Gastroesophageal sphincter (tissue), 3 donors: ENCODE measurements around the gene RNF123.

Experiments
- POLR2A ChIP-seq, 2 donors: fragments of 450-650 bp; IDR thresholded peaks; one replicate each; pipeline ENCODE4 v1.6.1; 2017; ENCODE audit warnings: antibody characterized with exemption in 2 of 2, mild to moderate bottlenecking in 2 of 2, moderate library complexity in 1 of 2
- POLR2AphosphoS5 ChIP-seq: sonication (generic); formaldehyde crosslinking; IDR thresholded peaks from one replicate; pipeline ENCODE4 v1.6.1; 2017; ENCODE audit warnings: antibody characterized with exemption
- TF ChIP-seq, protein P1 (sequence below), 4 experiments: fragments of 200-600 bp in 2 of 4; fragments of 450-650 bp in 2 of 4; sonication (generic) in 1 of 4; IDR thresholded peaks; one replicate each; pipeline ENCODE4 v1.5.1; 2017 to 2019; ENCODE audit warnings: antibody characterized with exemption in 4 of 4, mild to moderate bottlenecking in 2 of 4, moderate library complexity in 2 of 4

DNA sequence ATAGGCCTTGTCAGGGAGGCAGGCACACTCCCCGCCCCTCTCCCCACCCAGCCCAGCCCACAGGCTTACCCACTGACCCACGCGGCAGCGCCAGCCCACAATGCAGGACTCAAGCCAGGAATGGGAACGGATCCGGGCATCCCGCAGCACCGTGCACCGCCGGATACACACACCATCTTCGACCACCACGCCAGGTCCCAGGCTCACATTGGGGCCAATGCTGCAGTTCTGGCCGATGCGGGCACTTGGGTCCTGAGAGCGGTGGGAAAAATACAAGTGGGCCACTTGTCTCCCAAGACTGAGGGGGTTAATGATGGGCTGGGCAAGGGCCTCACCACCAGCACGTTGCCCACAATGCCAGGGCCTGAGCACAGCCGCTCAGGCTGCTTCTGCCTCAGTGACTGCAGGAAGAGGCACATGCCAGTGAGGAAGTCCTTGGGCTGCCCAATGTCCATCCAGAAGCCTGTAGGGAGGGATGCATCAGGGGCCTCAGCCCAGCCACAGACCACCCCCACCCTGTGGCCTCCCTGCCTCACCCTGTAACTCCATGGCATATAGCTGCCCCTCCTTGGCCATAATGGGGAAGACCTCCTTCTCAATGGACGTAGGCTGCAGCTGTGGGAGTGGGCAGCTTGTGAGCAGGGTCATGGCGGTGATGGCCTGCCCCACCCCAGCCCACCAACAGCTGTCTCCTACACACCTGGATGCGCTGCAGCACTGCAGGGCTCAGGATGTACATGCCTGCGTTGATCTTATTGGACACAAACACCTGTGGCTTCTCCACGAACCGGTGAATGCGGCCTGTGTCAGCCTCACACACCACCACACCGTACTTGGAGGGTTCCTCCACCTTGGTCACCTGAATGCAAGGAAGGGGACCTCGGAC lies 32.8 kb downstream of the RNF123 start:
- TF ChIP-seq, protein P1, sequence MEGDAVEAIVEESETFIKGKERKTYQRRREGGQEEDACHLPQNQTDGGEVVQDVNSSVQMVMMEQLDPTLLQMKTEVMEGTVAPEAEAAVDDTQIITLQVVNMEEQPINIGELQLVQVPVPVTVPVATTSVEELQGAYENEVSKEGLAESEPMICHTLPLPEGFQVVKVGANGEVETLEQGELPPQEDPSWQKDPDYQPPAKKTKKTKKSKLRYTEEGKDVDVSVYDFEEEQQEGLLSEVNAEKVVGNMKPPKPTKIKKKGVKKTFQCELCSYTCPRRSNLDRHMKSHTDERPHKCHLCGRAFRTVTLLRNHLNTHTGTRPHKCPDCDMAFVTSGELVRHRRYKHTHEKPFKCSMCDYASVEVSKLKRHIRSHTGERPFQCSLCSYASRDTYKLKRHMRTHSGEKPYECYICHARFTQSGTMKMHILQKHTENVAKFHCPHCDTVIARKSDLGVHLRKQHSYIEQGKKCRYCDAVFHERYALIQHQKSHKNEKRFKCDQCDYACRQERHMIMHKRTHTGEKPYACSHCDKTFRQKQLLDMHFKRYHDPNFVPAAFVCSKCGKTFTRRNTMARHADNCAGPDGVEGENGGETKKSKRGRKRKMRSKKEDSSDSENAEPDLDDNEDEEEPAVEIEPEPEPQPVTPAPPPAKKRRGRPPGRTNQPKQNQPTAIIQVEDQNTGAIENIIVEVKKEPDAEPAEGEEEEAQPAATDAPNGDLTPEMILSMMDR (IDR thresholded peaks at IDR 0.05): no peak
- TF ChIP-seq POLR2AphosphoS5: no peak
- TF ChIP-seq POLR2A (IDR thresholded peaks at IDR 0.05): no peak
